Hepatocyte (in vitro differentiated cells): ENCODE results near the gene TNFRSF13B.

Experiments
- EZH2 ChIP-seq: fragments of 200-600 bp; sonication (generic); IDR thresholded peaks from 2 replicates; pipeline ENCODE4 v1.6.1; 2016; ENCODE audit warnings: antibody characterized with exemption, mild to moderate bottlenecking, borderline replicate concordance
- TF ChIP-seq, protein P1 (sequence below): fragments of 200-600 bp; sonication (generic); IDR thresholded peaks from 2 replicates; pipeline ENCODE4 v1.5.1; 2016; ENCODE audit warnings: antibody characterized with exemption, mild to moderate bottlenecking; ENCODE audit not compliant: poor library complexity

GRCh38 chr17:16923097-16923903, 48.6 kb downstream of the TNFRSF13B start:
- TF ChIP-seq EZH2 = no peak
- TF ChIP-seq, protein P1, sequence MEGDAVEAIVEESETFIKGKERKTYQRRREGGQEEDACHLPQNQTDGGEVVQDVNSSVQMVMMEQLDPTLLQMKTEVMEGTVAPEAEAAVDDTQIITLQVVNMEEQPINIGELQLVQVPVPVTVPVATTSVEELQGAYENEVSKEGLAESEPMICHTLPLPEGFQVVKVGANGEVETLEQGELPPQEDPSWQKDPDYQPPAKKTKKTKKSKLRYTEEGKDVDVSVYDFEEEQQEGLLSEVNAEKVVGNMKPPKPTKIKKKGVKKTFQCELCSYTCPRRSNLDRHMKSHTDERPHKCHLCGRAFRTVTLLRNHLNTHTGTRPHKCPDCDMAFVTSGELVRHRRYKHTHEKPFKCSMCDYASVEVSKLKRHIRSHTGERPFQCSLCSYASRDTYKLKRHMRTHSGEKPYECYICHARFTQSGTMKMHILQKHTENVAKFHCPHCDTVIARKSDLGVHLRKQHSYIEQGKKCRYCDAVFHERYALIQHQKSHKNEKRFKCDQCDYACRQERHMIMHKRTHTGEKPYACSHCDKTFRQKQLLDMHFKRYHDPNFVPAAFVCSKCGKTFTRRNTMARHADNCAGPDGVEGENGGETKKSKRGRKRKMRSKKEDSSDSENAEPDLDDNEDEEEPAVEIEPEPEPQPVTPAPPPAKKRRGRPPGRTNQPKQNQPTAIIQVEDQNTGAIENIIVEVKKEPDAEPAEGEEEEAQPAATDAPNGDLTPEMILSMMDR = no peak
